AG04450 (cell line): ENCODE results near the gene PLP1. TPM values are rescaled to one million over a fixed set of nuclear protein-coding genes. Genes with fewer than 3 reads are reported as not detected.

Experiments used
- CTCF ChIA-PET: fragments of 300-600, 350-600 bp; formaldehyde crosslinking; extraction: SDS; loops from one replicate; lab custom pipeline; 2022; ENCODE audit warnings: antibody characterized with exemption, inconsistent platforms; lab: Charles Lee
- POLR2A ChIA-PET: fragments of 350-600 bp; formaldehyde crosslinking; extraction: SDS; loops from one replicate; lab custom pipeline; 2021; ENCODE audit warnings: antibody characterized with exemption, inconsistent platforms; lab: Yijun Ruan, JAX
- DNase-seq: peaks from one replicate; pipeline ENCODE4 v3.0.0-alpha.2; 2011; ENCODE audit warnings: low read depth, low spot score
- H3K27ac ChIP-seq: one replicate; pipeline ENCODE4 v1.5.1; 2012; ENCODE audit warnings: low read depth, low read length, control low read depth
- H3K27me3 ChIP-seq: one replicate; pipeline ENCODE4 v1.6.0; 2012; ENCODE audit warnings: low read length; ENCODE audit not compliant: control insufficient read depth, insufficient read depth
- H3K4me3 ChIP-seq: 2 replicates; pipeline ENCODE4 v1.5.1; 2011; ENCODE audit warnings: mild to moderate bottlenecking, low read depth, low read length, control low read depth
- H3K9me3 ChIP-seq: 2 replicates; pipeline ENCODE4 v1.5.1; 2012; ENCODE audit warnings: low read length; ENCODE audit not compliant: control insufficient read depth, insufficient read depth
- CTCF ChIP-seq: IDR thresholded peaks from 2 replicates; pipeline ENCODE4 v1.5.1; 2011; ENCODE audit warnings: low read depth, low read length, control low read depth, inconsistent platforms
- polyA plus RNA-seq: library from polyadenylated mRNA; depleted of rRNA; stranded (reverse); fragments of >200 nt; gene quantifications from 2 replicates; pipeline ENCODE4 v1.2.3, GENCODE V29; 2011

The PLP1 gene
- polyA plus RNA-seq, 1 experiment = 0.41 TPM

DNA sequence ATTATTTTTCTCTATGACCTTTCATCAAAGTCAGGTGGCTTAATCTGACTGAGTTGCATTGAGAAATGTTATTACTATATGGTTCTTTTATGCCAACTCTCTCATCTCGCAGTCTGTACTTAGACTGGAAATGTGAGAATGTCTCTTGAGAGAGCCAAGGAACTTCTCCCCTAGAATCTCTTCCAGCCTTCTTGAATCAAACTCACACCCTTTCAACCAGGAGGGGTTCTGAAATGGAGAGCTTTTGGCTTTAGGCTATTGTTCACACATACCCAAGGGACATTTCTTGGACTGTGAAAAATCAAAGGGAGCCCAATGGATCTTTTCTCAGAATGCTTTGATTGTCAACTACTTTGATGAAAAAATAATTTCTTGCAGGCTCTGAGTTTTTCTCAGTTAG, 5.1 kb downstream of the PLP1 start:
- Histone ChIP-seq H3K9me3 (no peaks in the 10 kb centered on the region), H3K27me3 (peaks cover 4% of the 10 kb centered on the region), H3K27ac (no peak overlapping the region), H3K4me3 (no peak overlapping the region)
- TF ChIP-seq CTCF = no peak
- no peak for DNase-seq
- ChIA-PET CTCF (no interaction called here), POLR2A (no interaction called here)

DNA sequence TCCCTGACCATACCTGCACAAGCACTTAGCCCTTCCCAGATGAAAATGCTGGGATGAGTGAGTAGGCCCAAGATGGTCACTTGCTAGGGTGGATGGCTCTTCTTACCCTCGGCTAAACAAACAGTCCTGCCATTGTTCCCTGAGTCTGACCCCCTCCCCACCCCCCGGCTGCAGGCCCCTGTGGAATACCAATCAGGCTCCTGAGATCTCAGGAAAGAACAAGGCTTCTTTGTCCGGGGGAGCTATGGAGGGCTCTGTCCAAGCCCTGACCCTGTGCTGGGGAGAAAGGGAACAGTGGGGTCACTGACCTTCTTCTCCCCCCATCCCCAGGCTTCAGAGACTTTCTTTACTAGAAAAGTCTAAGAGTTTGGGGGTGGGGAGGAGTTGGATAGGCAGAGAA, 6.0 kb downstream of the PLP1 start:
- no peak overlapping the region for H3K4me3 ChIP-seq
- ChIA-PET POLR2A (no interaction called here), CTCF (no interaction called here)
- peaks cover 4% of the 10 kb centered on the region for H3K27me3 ChIP-seq
- H3K9me3 ChIP-seq = no peaks in the 10 kb centered on the region
- TF ChIP-seq CTCF = no peak
- no peak overlapping the region for H3K27ac ChIP-seq
- no peak for DNase-seq

GRCh38 chrX:103783196-103783595, 6.6 kb downstream of the PLP1 start:
- ChIA-PET POLR2A (no interaction called here), CTCF (no interaction called here)
- H3K9me3 ChIP-seq = no peaks in the 10 kb centered on the region
- H3K27ac ChIP-seq = no peak overlapping the region
- TF ChIP-seq CTCF = no peak
- no peak overlapping the region for H3K4me3 ChIP-seq
- DNase-seq = no peak
- H3K27me3 ChIP-seq = peaks cover 4% of the 10 kb centered on the region

DNA sequence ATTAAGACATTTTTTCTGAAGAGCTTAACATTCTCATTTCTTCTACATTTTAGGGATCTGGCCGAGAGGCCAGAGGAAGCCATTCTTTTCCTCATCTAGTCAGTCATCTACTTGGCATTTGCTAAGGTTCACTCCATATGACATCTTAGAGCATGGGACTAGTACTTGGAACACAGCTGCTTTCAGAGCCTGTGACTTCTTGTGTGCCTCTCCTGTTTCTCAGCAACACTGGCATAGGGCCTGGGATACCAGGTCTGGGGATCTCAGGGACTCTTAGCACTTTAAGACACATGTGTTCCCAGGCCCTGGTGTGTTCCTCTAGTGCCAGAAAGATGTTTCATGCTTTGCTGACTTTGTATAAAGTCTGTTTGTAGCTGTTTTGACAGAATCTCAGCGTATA, 7.3 kb downstream of the PLP1 start:
- Histone ChIP-seq H3K27ac (no peak overlapping the region), H3K4me3 (no peak overlapping the region), H3K9me3 (no peaks in the 10 kb centered on the region), H3K27me3 (peaks cover 2% of the 10 kb centered on the region)
- DNase-seq = no peak
- TF ChIP-seq CTCF = no peak
- ChIA-PET CTCF (no interaction called here), POLR2A (interaction anchor here (0.6 kb wide), 1 partner anchor 181 kb away, joined by 5 read pairs; no protein-coding TSS in a partner anchor)

- H3K27ac ChIP-seq = no peak overlapping the region
- no peak for DNase-seq
- H3K4me3 ChIP-seq = no peak overlapping the region
- ChIA-PET CTCF (no interaction called here), POLR2A (no interaction called here)
- H3K27me3 ChIP-seq = no peaks in the 10 kb centered on the region
- no peak for TF ChIP-seq CTCF
- H3K9me3 ChIP-seq = no peaks in the 10 kb centered on the region
Measured at GRCh38 chrX:103789004-103789403, 12.4 kb downstream of the PLP1 start.
